GM10248 (cell line): Measurements from ENCODE around the gene TOM1L2.

Experiments
- CTCF ChIA-PET: fragments of 300-600 bp; sonication (Branson Sonifier 250); formaldehyde crosslinking; extraction: SDS; loops from one replicate; lab custom pipeline; 2021; ENCODE audit warnings: antibody characterized with exemption; lab: Yijun Ruan, JAX
- POLR2A ChIA-PET: fragments of 350-650 bp; sonication (Branson Sonifier 250); formaldehyde crosslinking; extraction: SDS; loops from one replicate; lab custom pipeline; 2020; ENCODE audit warnings: antibody characterized with exemption; lab: Yijun Ruan, JAX
- DNase-seq: peaks from one replicate; pipeline ENCODE4 v3.0.0; 2012; ENCODE audit errors: extremely low spot score
- CTCF ChIP-seq: IDR thresholded peaks from 2 replicates; pipeline ENCODE4 v1.5.1; 2012; ENCODE audit warnings: mild to moderate bottlenecking, low read depth; ENCODE audit errors: extremely low read depth, missing control alignments, control extremely low read depth

Gene TOM1L2

GRCh38 chr17:17971431-17972125, 622 bp downstream of the TOM1L2 start:
- ChIA-PET POLR2A (interaction anchor here (0.5 to 1.6 kb wide), 2 partner anchors 14 to 78 kb away, joined by 4 to 5 read pairs; no protein-coding TSS in a partner anchor), CTCF (interaction anchor here (1.1 to 2.6 kb wide), 5 partner anchors 13 to 282 kb away, joined by 3 to 14 read pairs (median 6); no protein-coding TSS in a partner anchor)
- DNase-seq, result no peak
- no peak for TF ChIP-seq CTCF

- CTCF ChIA-PET, result interaction anchor here (1.4 to 2.5 kb wide), 2 partner anchors 63 to 80 kb away, joined by 3 to 7 read pairs; no protein-coding TSS in a partner anchor
- DNase-seq, result no peak
Observed at GRCh38 chr17:17970699-17971430, 1.3 kb downstream of the TOM1L2 start.

GRCh38 chr17:17966399-17966798, 5.8 kb downstream of the TOM1L2 start:
- ChIA-PET POLR2A (interaction anchor here (0.6 kb wide), 1 partner anchor 63 kb away, joined by 3 read pairs; no protein-coding TSS in a partner anchor), CTCF (interaction anchor here (1.0 to 2.4 kb wide), 3 partner anchors 21 to 68 kb away, joined by 3 to 7 read pairs (median 3); no protein-coding TSS in a partner anchor)
- DNase-seq, result peak; percentile 37
- no peak for TF ChIP-seq CTCF

More at GRCh38 chr17:17970699-17971430, 1.3 kb downstream of the TOM1L2 start:
- TF ChIP-seq CTCF, result no peak
- POLR2A ChIA-PET, result interaction anchor here (0.5 kb wide), 1 partner anchor 79 kb away, joined by 4 read pairs; no protein-coding TSS in a partner anchor

GRCh38 chr17:17965152-17965721, 7.0 kb downstream of the TOM1L2 start:
- TF ChIP-seq CTCF, result no peak
- POLR2A ChIA-PET, result no interaction called here
- no peak for DNase-seq
- CTCF ChIA-PET, result interaction anchor here (2.4 kb wide), 1 partner anchor 20 kb away, joined by 7 read pairs; no protein-coding TSS in a partner anchor

GRCh38 chr17:17964710-17965109, 7.5 kb downstream of the TOM1L2 start:
- TF ChIP-seq CTCF, result no peak
- CTCF ChIA-PET, result interaction anchor here (2.4 kb wide), 1 partner anchor 20 kb away, joined by 7 read pairs; no protein-coding TSS in a partner anchor
- POLR2A ChIA-PET, result no interaction called here
- no peak for DNase-seq

GRCh38 chr17:17963694-17964436, 8.3 kb downstream of the TOM1L2 start:
- no peak for TF ChIP-seq CTCF
- ChIA-PET POLR2A (no interaction called here), CTCF (no interaction called here)
- no peak for DNase-seq
